ENCODE results near the gene RABGGTB. TPM values are rescaled to one million over a fixed set of nuclear protein-coding genes. Genes with fewer than 3 reads are reported as not detected.
"Not testable (repeated sequence)": the region's sequence is repeated elsewhere in the genome, so short reads cannot be mapped to it uniquely, and the experiment has no call there.

The RABGGTB gene
- total RNA-seq (100 to 1,000 TPM; 127 to 133 TPM), polyA plus RNA-seq (1 to 10 TPM; 6.9 to 9.1 (median 8.2) TPM), total RNA-seq (130 to 430 (median 174) reads per million in 6 experiments)

- Mint-ChIP-seq H3K4me3 (peak within 1 kb of the TSS; percentile 95 to 100 (median 98)), H3K36me3 (peaks cover 0 to 37% (median 7%) of the 10 kb centered on the region in 3 donors), H3K4me1 (peaks cover 20 to 62% (median 58%) of the 10 kb centered on the region in 4 donors), H3K27me3 (peaks cover 0 to 3% (median 0%) of the 10 kb centered on the region in 5 donors), H3K9me3 (no peaks in the 10 kb centered on the region), H3K27ac (peak within 1 kb of the TSS; percentile 87 to 99 (median 98))
- DNase-seq: peak; percentile 81 to 95 (median 94)
- ATAC-seq: peak; percentile 91 to 96
- POLR2A ChIA-PET: interaction anchor here (0.6 to 1.2 kb wide), 7 partner anchors 9 to 1993 kb away, joined by 3 to 8 read pairs (median 3); partner anchors contain the start of gene MIGA1
These were observed at the start of gene RABGGTB for GRCh38 chr1:75785983-75786853. TSS of gene RABGGTB (plus strand) at chr1:75786256. CDS start at chr1:75786272, 16 bp downstream.

DNA sequence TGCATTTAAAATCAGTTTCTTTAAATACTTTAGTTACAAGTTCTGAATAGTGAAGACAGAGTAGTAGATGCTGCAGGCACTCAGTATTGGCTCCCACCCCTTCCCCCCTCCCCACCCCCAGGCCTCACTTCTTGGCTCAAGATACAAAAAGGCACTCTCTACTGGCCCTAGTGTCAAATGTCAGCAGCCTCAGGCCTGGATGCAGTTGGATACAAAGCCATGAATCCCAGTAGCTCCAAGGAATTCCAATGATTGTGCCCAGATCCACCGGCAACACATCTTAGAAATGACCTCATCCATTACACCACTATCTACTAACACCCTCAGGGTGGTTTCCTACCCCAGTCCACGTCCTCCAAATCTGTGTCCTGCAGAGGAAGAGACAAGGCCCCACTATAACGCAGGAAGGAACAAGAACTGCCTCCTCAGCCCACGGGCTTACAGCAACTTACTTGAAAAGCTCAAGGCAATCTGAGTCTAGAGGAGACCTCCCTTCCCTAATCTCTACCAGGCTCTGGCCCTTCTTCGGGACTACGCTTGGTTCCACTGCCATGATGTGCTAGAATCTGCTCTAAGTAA, 43.9 kb upstream of the RABGGTB start:
- H3K4me3 Mint-ChIP-seq: no peak overlapping the region
- no peak for DNase-seq
- H3K27me3 Mint-ChIP-seq: no peaks in the 10 kb centered on the region
- H3K9me3 Mint-ChIP-seq: no peaks in the 10 kb centered on the region
- H3K4me1 Mint-ChIP-seq: no peaks in the 10 kb centered on the region
- POLR2A ChIA-PET: no interaction called here
- peaks cover 5 to 72% (median 23%) of the 10 kb centered on the region in 3 donors for H3K36me3 Mint-ChIP-seq
- H3K27ac Mint-ChIP-seq: no peak overlapping the region
- no peak for ATAC-seq

DNA sequence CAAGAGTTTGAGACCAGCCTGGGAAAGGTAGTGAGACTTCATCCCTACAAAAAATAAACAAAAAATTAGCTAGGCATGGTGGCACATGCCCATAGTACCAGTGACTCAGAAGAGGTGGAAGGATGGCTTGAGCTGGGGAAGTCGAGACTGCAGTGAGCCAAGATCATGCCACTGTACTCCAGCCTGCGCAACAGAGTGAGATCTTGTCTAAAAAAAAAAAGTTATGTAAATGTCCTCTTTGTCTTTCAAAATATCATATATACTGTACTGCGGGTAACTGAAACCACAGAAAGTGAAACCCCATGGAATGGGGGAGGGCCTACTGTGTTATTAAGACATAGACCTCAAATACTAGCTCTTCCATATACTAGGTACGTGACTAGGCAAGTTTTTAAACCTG, 40.8 kb upstream of the RABGGTB start:
- peak overlapping the region in 2 of 10 donors; percentile 13 to 71 for H3K27ac Mint-ChIP-seq
- no peaks in the 10 kb centered on the region for H3K27me3 Mint-ChIP-seq
- DNase-seq (no peak), ATAC-seq (no peak)
- H3K9me3 Mint-ChIP-seq: no peaks in the 10 kb centered on the region
- H3K4me3 Mint-ChIP-seq: no peak overlapping the region
- H3K36me3 Mint-ChIP-seq: peaks cover 0 to 62% (median 16%) of the 10 kb centered on the region in 3 donors
- no peaks in the 10 kb centered on the region for H3K4me1 Mint-ChIP-seq
- POLR2A ChIA-PET: no interaction called here

- H3K4me3 Mint-ChIP-seq, H3K27ac Mint-ChIP-seq, ATAC-seq, DNase-seq, H3K4me1 Mint-ChIP-seq, POLR2A ChIA-PET, H3K27me3 Mint-ChIP-seq: not testable (repeated sequence)
- H3K9me3 Mint-ChIP-seq: peaks cover 0 to 12% (median 0%) of the 10 kb centered on the region in 9 donors
- H3K36me3 Mint-ChIP-seq: peaks cover 29 to 56% (median 50%) of the 10 kb centered on the region in 3 donors
These were observed 28.8 kb upstream of the RABGGTB start for GRCh38 chr1:75757210-75757609.

DNA sequence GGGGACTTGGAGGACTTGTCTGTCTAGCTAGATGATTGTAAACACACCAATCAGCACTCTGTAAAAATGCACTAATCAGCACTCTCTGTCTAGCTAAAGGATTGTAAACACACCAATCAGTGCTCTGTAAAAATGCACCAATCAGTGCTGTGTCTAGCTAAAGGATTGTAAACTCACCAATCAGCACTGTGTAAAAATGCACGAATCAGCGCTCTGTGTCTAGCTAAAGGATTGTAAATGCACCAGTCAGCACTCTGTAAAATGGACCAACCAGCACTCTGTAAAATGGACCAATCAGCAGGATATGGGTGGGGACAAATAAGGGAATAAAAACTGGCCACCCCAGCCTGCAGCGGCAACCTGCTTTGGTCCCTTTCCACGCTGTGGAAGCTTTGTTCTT, 27.5 kb upstream of the RABGGTB start:
- H3K4me3 Mint-ChIP-seq, POLR2A ChIA-PET, DNase-seq, H3K27ac Mint-ChIP-seq, H3K27me3 Mint-ChIP-seq, ATAC-seq, H3K4me1 Mint-ChIP-seq: not testable (repeated sequence)
- Mint-ChIP-seq H3K9me3 (peaks cover 0 to 12% (median 0%) of the 10 kb centered on the region in 9 donors), H3K36me3 (peaks cover 17 to 48% (median 38%) of the 10 kb centered on the region in 3 donors)

DNA sequence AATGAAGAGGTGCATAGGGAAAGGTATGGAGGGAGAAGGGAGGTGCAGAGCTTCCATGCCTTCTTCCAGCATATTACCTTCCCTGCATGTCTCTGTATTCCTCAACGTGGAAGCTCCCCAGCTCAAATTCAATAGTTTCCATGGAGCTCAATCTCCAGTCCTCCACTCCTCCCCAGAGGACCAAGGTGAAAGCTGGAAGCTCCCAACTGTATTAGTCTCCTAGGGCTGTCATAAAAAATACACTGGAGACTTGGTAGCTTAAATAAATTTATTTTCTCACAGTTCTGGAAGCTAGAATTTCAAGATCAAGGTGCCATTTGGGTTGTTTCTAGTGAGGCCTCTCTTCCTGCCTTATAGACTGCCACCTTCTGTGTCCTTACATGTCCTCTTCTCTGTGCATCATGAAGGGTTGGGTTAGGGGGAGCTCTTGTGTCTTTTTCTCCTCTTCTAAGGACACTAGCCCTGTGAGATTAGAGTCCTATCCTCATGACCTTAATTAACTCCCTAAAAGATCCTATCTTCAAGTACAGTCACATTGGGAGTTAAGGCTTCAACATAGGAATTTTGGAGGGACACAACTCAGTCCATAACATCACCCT, 21.9 kb upstream of the RABGGTB start:
- H3K27ac Mint-ChIP-seq: no peak overlapping the region
- POLR2A ChIA-PET: interaction anchor here (0.5 kb wide), 2 partner anchors 9 to 322 kb away, joined by 3 read pairs; no protein-coding TSS in a partner anchor
- no peaks in the 10 kb centered on the region for H3K27me3 Mint-ChIP-seq
- DNase-seq: no peak
- no peak for ATAC-seq
- H3K4me3 Mint-ChIP-seq: no peak overlapping the region
- no peaks in the 10 kb centered on the region for H3K9me3 Mint-ChIP-seq
- H3K36me3 Mint-ChIP-seq: peaks cover 3 to 23% (median 5%) of the 10 kb centered on the region in 3 donors
- H3K4me1 Mint-ChIP-seq: peaks cover 0 to 2% (median 0%) of the 10 kb centered on the region in 4 donors

DNA sequence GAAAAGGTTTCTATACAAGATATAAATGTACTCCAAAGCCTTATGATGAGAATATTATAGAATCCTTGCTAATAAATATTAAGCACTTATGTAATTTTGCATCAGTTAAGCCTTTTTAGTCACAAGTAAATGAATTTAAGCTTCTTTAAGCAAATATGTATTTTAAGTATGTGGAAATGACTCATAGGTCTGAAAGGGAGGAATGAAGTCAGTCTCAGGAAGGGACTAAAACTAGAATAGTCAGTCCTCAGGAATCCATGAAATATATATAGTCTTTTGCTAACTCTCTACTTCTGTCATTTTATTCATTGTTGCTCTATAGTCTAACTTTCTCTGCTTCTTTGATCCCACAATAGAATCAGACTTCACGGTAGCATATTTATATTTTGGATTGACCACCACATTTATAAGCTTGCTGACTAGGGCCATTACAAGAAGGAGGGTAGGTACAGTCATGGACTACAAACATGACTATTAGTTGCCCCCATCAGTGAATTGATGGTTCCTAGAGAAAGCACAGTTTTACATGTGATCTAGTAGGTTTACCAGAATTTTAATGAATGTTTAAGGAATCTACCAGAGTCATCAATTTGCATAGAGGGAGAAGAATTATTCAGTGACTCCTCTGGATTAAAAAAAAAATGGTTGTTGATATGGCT, 20.2 kb upstream of the RABGGTB start:
- no peaks in the 10 kb centered on the region for H3K9me3 Mint-ChIP-seq
- no peak for DNase-seq
- H3K27me3 Mint-ChIP-seq: no peaks in the 10 kb centered on the region
- H3K4me3 Mint-ChIP-seq: no peak overlapping the region
- no peak for ATAC-seq
- H3K27ac Mint-ChIP-seq: peak overlapping the region in 1 of 10 donors; percentile 9
- no peaks in the 10 kb centered on the region for H3K4me1 Mint-ChIP-seq
- POLR2A ChIA-PET: no interaction called here
- peaks cover 3 to 20% (median 3%) of the 10 kb centered on the region in 3 donors for H3K36me3 Mint-ChIP-seq

GRCh38 chr1:75768016-75768415, 18.0 kb upstream of the RABGGTB start:
- H3K36me3 Mint-ChIP-seq: peaks cover 0 to 6% (median 4%) of the 10 kb centered on the region in 3 donors
- H3K4me1 Mint-ChIP-seq: no peaks in the 10 kb centered on the region
- H3K4me3 Mint-ChIP-seq: no peak overlapping the region
- no peaks in the 10 kb centered on the region for H3K9me3 Mint-ChIP-seq
- H3K27ac Mint-ChIP-seq: no peak overlapping the region
- DNase-seq: no peak
- POLR2A ChIA-PET: no interaction called here
- peaks cover 0 to 13% (median 3%) of the 10 kb centered on the region in 5 donors for H3K27me3 Mint-ChIP-seq
- ATAC-seq: no peak

DNA sequence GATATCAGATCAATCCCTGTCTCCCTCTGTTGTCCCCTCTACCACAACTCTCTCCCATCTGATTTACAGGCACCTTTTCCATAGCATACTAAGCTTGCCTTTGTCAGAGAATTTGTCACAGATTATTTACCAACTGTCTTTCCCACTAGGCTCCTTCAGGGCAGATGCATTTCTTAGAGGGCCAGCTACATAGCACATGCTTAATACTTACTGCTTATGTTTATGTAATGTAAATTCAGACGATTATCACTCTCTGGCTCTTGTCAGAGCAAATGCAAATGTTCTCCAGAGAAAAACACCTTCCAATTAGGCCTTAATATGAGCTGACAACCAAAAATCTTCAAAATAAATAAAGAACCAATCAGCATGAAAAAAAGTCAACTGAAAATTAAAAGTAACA, 15.3 kb upstream of the RABGGTB start:
- no peak overlapping the region for H3K4me3 Mint-ChIP-seq
- H3K27me3 Mint-ChIP-seq: peaks cover 0 to 13% (median 6%) of the 10 kb centered on the region in 5 donors
- H3K9me3 Mint-ChIP-seq: peaks cover 0 to 3% (median 0%) of the 10 kb centered on the region in 9 donors
- H3K4me1 Mint-ChIP-seq: no peaks in the 10 kb centered on the region
- H3K27ac Mint-ChIP-seq: peak overlapping the region in 1 of 10 donors; percentile 39
- no peak for DNase-seq
- POLR2A ChIA-PET: no interaction called here
- peaks cover 0 to 7% (median 0%) of the 10 kb centered on the region in 3 donors for H3K36me3 Mint-ChIP-seq
- ATAC-seq: no peak

DNA sequence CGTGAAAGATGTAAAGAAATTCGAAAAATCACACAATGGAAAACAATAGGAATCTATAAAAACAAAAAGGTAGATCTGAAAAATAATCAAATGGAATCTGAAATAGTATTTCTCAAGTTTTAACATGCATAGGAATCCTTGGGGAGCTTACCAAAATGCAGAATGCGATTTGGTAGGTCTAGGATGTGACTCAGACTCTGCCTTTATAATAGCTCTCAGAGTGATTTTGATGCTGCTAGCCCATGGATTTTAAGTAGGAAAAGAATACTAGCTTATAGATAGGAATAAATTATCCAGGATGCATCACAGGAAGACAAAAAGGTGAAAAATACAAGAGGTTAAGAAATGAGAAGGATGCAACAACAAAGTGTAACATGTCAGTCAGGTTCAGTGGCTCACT, 14.1 kb upstream of the RABGGTB start:
- Mint-ChIP-seq H3K4me1 (no peaks in the 10 kb centered on the region), H3K27me3 (peaks cover 0 to 13% (median 6%) of the 10 kb centered on the region in 5 donors), H3K4me3 (no peak overlapping the region), H3K36me3 (peaks cover 0 to 7% (median 0%) of the 10 kb centered on the region in 3 donors), H3K9me3 (peaks cover 0 to 4% (median 0%) of the 10 kb centered on the region in 9 donors), H3K27ac (no peak overlapping the region)
- no peak for DNase-seq
- POLR2A ChIA-PET: interaction anchor here (0.6 kb wide), 1 partner anchor 30 kb away, joined by 4 read pairs; no protein-coding TSS in a partner anchor
- ATAC-seq: no peak

GRCh38 chr1:75777812-75778211, 8.2 kb upstream of the RABGGTB start:
- H3K27ac Mint-ChIP-seq, DNase-seq, ATAC-seq, H3K36me3 Mint-ChIP-seq, POLR2A ChIA-PET, H3K4me1 Mint-ChIP-seq, H3K4me3 Mint-ChIP-seq: not testable (repeated sequence)
- Mint-ChIP-seq H3K9me3 (peaks cover 0 to 17% (median 7%) of the 10 kb centered on the region in 9 donors), H3K27me3 (peaks cover 4 to 21% (median 15%) of the 10 kb centered on the region in 5 donors)

DNA sequence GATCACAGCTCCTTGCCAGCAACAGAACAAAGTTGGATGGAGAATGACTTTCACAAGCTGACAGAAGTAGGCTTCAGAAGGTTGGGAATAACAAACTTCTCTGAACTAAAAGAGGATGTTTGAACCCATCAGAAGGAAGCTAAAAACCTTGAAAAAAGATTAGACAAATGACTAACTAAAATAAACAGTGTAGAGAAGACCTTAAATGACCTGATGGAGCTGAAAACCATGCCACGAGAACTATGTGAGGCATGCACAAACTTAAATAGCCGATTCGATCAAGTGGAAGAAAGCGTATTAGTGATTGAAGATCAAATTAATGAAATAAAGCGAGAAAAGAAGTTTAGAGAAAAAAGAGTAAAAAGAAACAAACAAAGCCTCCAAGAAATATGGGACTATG, 7.4 kb upstream of the RABGGTB start:
- ATAC-seq, DNase-seq, POLR2A ChIA-PET, H3K4me3 Mint-ChIP-seq, H3K36me3 Mint-ChIP-seq, H3K27ac Mint-ChIP-seq, H3K4me1 Mint-ChIP-seq: not testable (repeated sequence)
- H3K9me3 Mint-ChIP-seq: peaks cover 0 to 17% (median 7%) of the 10 kb centered on the region in 9 donors
- H3K27me3 Mint-ChIP-seq: peaks cover 4 to 21% (median 15%) of the 10 kb centered on the region in 5 donors

Measured in naive thymus-derived CD8-positive, alpha-beta T cell (primary cell).